ENCODE data around the gene DFFB.

DFFB gene

GRCh38 chr1:3831689-3832088 is 25.6 kb upstream of the DFFB start:
- DNase-seq (ENCODE audit: low read depth): no peak

GRCh38 chr1:3834701-3835100 is 22.6 kb upstream of the DFFB start:
- DNase-seq (ENCODE audit: low read depth): no peak

GRCh38 chr1:3836421-3836820 is 20.9 kb upstream of the DFFB start:
- no peak for DNase-seq (ENCODE audit: low read depth)

- DNase-seq (ENCODE audit: low read depth): no peak
Observed at GRCh38 chr1:3837200-3837599, 20.1 kb upstream of the DFFB start.

GRCh38 chr1:3837685-3838084 is 19.6 kb upstream of the DFFB start:
- no peak for DNase-seq (ENCODE audit: low read depth)

- DNase-seq (ENCODE audit: low read depth): no peak
Observed at GRCh38 chr1:3838788-3839187, 18.5 kb upstream of the DFFB start.

- DNase-seq (ENCODE audit: low read depth): no peak
Observed at GRCh38 chr1:3841491-3841890, 15.8 kb upstream of the DFFB start.

- no peak for DNase-seq (ENCODE audit: low read depth)
Observed at GRCh38 chr1:3842912-3843311, 14.4 kb upstream of the DFFB start.

GRCh38 chr1:3846541-3846940 is 10.7 kb upstream of the DFFB start:
- no peak for DNase-seq (ENCODE audit: low read depth)

GRCh38 chr1:3847081-3847480 is 10.2 kb upstream of the DFFB start:
- no peak for DNase-seq (ENCODE audit: low read depth)

- DNase-seq (ENCODE audit: low read depth): no peak
Observed at GRCh38 chr1:3850857-3851256, 6.4 kb upstream of the DFFB start.

GRCh38 chr1:3851292-3851691 is 6.0 kb upstream of the DFFB start:
- DNase-seq (ENCODE audit: low read depth): no peak

GRCh38 chr1:3852091-3852490 is 5.2 kb upstream of the DFFB start:
- no peak for DNase-seq (ENCODE audit: low read depth)

- DNase-seq (ENCODE audit: low read depth): no peak
Observed at GRCh38 chr1:3852711-3853485, 4.4 kb upstream of the DFFB start.

- no peak for DNase-seq (ENCODE audit: low read depth)
Observed at GRCh38 chr1:3857791-3858129, 484 bp downstream of the DFFB start.

GRCh38 chr1:3858231-3858981 is 1.1 kb downstream of the DFFB start:
- no peak for DNase-seq (ENCODE audit: low read depth)

- DNase-seq (ENCODE audit: low read depth): no peak
Observed at GRCh38 chr1:3863231-3863935, 6.1 kb downstream of the DFFB start.

GRCh38 chr1:3864884-3865283 is 7.6 kb downstream of the DFFB start:
- DNase-seq (ENCODE audit: low read depth): no peak

GRCh38 chr1:3865606-3866160 is 8.4 kb downstream of the DFFB start:
- DNase-seq (ENCODE audit: low read depth): no peak

- DNase-seq (ENCODE audit: low read depth): no peak
Observed at GRCh38 chr1:3868464-3869006, 11.3 kb downstream of the DFFB start.

GRCh38 chr1:3869751-3870301 is 12.6 kb downstream of the DFFB start:
- DNase-seq (ENCODE audit: low read depth): no peak

GRCh38 chr1:3871451-3871805 is 14.2 kb downstream of the DFFB start:
- no peak for DNase-seq (ENCODE audit: low read depth)

Data from activated T-cell treated with anti-CD3 and anti-CD28 coated beads for 24 hours (primary cell).